HG03025 (cell line): ENCODE data around the gene MRPL10.

Source experiments
- ATAC-seq: cut with Tn5 transposase; IDR thresholded peaks from one replicate; pipeline ENCODE4 v1.9.1; 2021; ENCODE audit warnings: mild to moderate bottlenecking, moderate library complexity; ENCODE audit not compliant: unreplicated experiment, low FRiP score

Gene MRPL10

GRCh38 chr17:47860386-47860785 is 29.0 kb upstream of the MRPL10 start:
- ATAC-seq: no peak

- no peak for ATAC-seq
These were observed 26.5 kb upstream of the MRPL10 start for GRCh38 chr17:47857551-47858455.

GRCh38 chr17:47856830-47857229 is 25.5 kb upstream of the MRPL10 start:
- no peak for ATAC-seq

- ATAC-seq: no peak
These were observed 24.4 kb upstream of the MRPL10 start for GRCh38 chr17:47855737-47856136.

GRCh38 chr17:47853616-47854015 is 22.3 kb upstream of the MRPL10 start:
- ATAC-seq: no peak

- no peak for ATAC-seq
These were observed 21.0 kb upstream of the MRPL10 start for GRCh38 chr17:47852113-47852949.

GRCh38 chr17:47851764-47852112 is 20.4 kb upstream of the MRPL10 start:
- no peak for ATAC-seq

GRCh38 chr17:47850692-47851573 is 19.6 kb upstream of the MRPL10 start, which contains the start of gene SP6:
TSS of gene SP6 (minus strand) at chr17:47851163. CDS start at chr17:47848429, 2,734 bp downstream.
- no peak for ATAC-seq

GRCh38 chr17:47850373-47850691 is 19.0 kb upstream of the MRPL10 start:
- ATAC-seq: no peak

GRCh38 chr17:47848198-47848513 is 16.8 kb upstream of the MRPL10 start:
- no peak for ATAC-seq

- ATAC-seq: no peak
These were observed 16.2 kb upstream of the MRPL10 start for GRCh38 chr17:47847341-47848197.

GRCh38 chr17:47846716-47847340 is 15.5 kb upstream of the MRPL10 start:
- ATAC-seq: no peak

GRCh38 chr17:47845716-47846075 is 14.4 kb upstream of the MRPL10 start:
- no peak for ATAC-seq

- ATAC-seq: no peak
These were observed 13.7 kb upstream of the MRPL10 start for GRCh38 chr17:47844814-47845715.

GRCh38 chr17:47844227-47844626 is 12.9 kb upstream of the MRPL10 start:
- no peak for ATAC-seq

GRCh38 chr17:47843391-47843730 is 12.0 kb upstream of the MRPL10 start:
- no peak for ATAC-seq

GRCh38 chr17:47841488-47842291 is 10.3 kb upstream of the MRPL10 start:
- ATAC-seq: no peak
